Liver (tissue), 9 donors: ENCODE results near the gene UHMK1. TPM values are rescaled to one million over a fixed set of nuclear protein-coding genes. Genes with fewer than 3 reads are reported as not detected.

ENCODE experiments used
- DNase-seq: peaks from one replicate; pipeline ENCODE4 v3.0.0-alpha.2; 2017; ENCODE audit warnings: low spot score
- H3K27ac ChIP-seq, 2 donors: one replicate each; pipeline ENCODE4 v1.7.0; 2013; ENCODE audit warnings: inconsistent platforms in 2 of 2, low read length in 2 of 2, control low read depth in 1 of 2, low read depth in 1 of 2, mild to moderate bottlenecking in 1 of 2
- H3K27me3 ChIP-seq, 4 donors: one replicate each; pipeline versions ENCODE4 v1.6.1 to v1.7.0; 2013; ENCODE audit warnings: low read length in 3 of 4, inconsistent platforms in 1 of 4, mild to moderate bottlenecking in 1 of 4, moderate library complexity in 1 of 4; ENCODE audit not compliant: control insufficient read depth in 4 of 4, insufficient read depth in 4 of 4
- H3K36me3 ChIP-seq, 4 donors: one replicate each; pipeline versions ENCODE4 v1.6.1 to v1.7.0; 2013; ENCODE audit warnings: low read length in 3 of 4, mild to moderate bottlenecking in 3 of 4, low read depth in 1 of 4, moderate library complexity in 1 of 4; ENCODE audit not compliant: control insufficient read depth in 4 of 4, insufficient read depth in 3 of 4
- H3K4me1 ChIP-seq, 4 donors: one replicate each; pipeline versions ENCODE4 v1.6.1 to v1.7.0; 2013; ENCODE audit warnings: low read length in 3 of 4, mild to moderate bottlenecking in 3 of 4, moderate library complexity in 1 of 4; ENCODE audit not compliant: control insufficient read depth in 4 of 4, insufficient read depth in 4 of 4
- H3K4me3 ChIP-seq, 3 donors: one replicate each; pipeline versions ENCODE4 v1.6.1 to v1.7.0; 2013; ENCODE audit warnings: low read length in 3 of 3, control low read depth in 1 of 3, low read depth in 1 of 3, mild to moderate bottlenecking in 1 of 3
- H3K9ac ChIP-seq, 2 donors: one replicate each; pipeline ENCODE4 v1.7.0; 2013; ENCODE audit warnings: low read length in 2 of 2, mild to moderate bottlenecking in 2 of 2, moderate library complexity in 2 of 2, control low read depth in 1 of 2, low read depth in 1 of 2
- H3K9me3 ChIP-seq, 4 donors: one replicate each; pipeline versions ENCODE4 v1.6.1 to v1.7.0; 2013; ENCODE audit warnings: low read length in 3 of 4; ENCODE audit not compliant: control insufficient read depth in 4 of 4
- FOXA1 ChIP-seq: IDR thresholded peaks from 2 replicates; pipeline ENCODE4 v1.6.1; 2016; ENCODE audit warnings: antibody characterized with exemption
- FOXA2 ChIP-seq: IDR thresholded peaks from 2 replicates; pipeline ENCODE4 v1.6.1; 2016; ENCODE audit warnings: antibody characterized with exemption
- GABPA ChIP-seq, 2 donors: IDR thresholded peaks in 1 of 2; conservative IDR thresholded peaks in 1 of 2; 2 replicates each; pipeline ENCODE4 v1.6.1; 2016; ENCODE audit warnings: antibody characterized with exemption in 2 of 2, mild to moderate bottlenecking in 1 of 2, moderate library complexity in 1 of 2
- HNF4A ChIP-seq, 2 donors: conservative IDR thresholded peaks; 2 replicates each; pipeline ENCODE4 v1.6.1; 2016; ENCODE audit warnings: antibody characterized with exemption in 2 of 2, mild to moderate bottlenecking in 2 of 2
- HNF4G ChIP-seq: IDR thresholded peaks from 2 replicates; pipeline ENCODE4 v1.6.1; 2016; ENCODE audit warnings: antibody characterized with exemption
- JUND ChIP-seq, 2 donors: IDR thresholded peaks; 2 replicates each; pipeline ENCODE4 v1.6.1; 2016; ENCODE audit warnings: antibody characterized with exemption in 2 of 2
- NR2F2 ChIP-seq: IDR thresholded peaks from 2 replicates; pipeline ENCODE4 v1.6.1; 2016; ENCODE audit warnings: antibody characterized with exemption
- RAD21 ChIP-seq, 2 donors: IDR thresholded peaks; 2 replicates each; pipeline ENCODE4 v1.6.1; 2016; ENCODE audit warnings: antibody characterized with exemption in 2 of 2, mild to moderate bottlenecking in 2 of 2
- RXRA ChIP-seq, 2 donors: IDR thresholded peaks; 2 replicates each; pipeline ENCODE4 v1.6.1; 2017 to 2018; ENCODE audit warnings: antibody characterized with exemption in 2 of 2, mild to moderate bottlenecking in 1 of 2
- SP1 ChIP-seq: IDR thresholded peaks from 2 replicates; pipeline ENCODE4 v1.6.1; 2018; ENCODE audit warnings: antibody characterized with exemption, mild to moderate bottlenecking
- TAF1 ChIP-seq: conservative IDR thresholded peaks from 2 replicates; pipeline ENCODE4 v1.6.1; 2016; ENCODE audit warnings: antibody characterized with exemption, mild to moderate bottlenecking
- YY1 ChIP-seq: IDR thresholded peaks from 2 replicates; pipeline ENCODE4 v1.6.1; 2016; ENCODE audit warnings: antibody characterized with exemption, mild to moderate bottlenecking
- WGBS: extraction: QIAGEN DNeasy Blood & Tissue Kit; methylation state at CpG from one replicate; pipeline ENCODE4 v1.1.7; 2013; 5-methylcytosine and 5-hydroxymethylcytosine counted together
- polyA plus RNA-seq, 2 donors: library from polyadenylated mRNA; stranded (reverse) in 1 of 2; unstranded in 1 of 2; fragments of 200-250 nt in 1 of 2; fragments of >200 nt in 1 of 2; fragmentation: Nextera tagmentation in 1 of 2; extraction: Ambion mirVana in 1 of 2; gene quantifications; one replicate each; pipeline versions ENCODE4 v1.2.1 to v1.2.3, GENCODE V29; 2013 to 2015
- total RNA-seq, 2 donors: library from RNA; depleted of rRNA; stranded (reverse); fragments of >200 nt; gene quantifications; one replicate each; pipeline ENCODE4 v1.2.3, GENCODE V29; 2014
- TF ChIP-seq, protein P1 (sequence below): IDR thresholded peaks from 2 replicates; pipeline ENCODE4 v1.6.1; 2016; ENCODE audit warnings: antibody characterized with exemption, mild to moderate bottlenecking
- TF ChIP-seq, protein P2 (sequence below): IDR thresholded peaks from 2 replicates; pipeline ENCODE4 v1.6.1; 2016; ENCODE audit warnings: antibody characterized with exemption
- TF ChIP-seq, protein P3 (sequence below): IDR thresholded peaks from 2 replicates; pipeline ENCODE4 v1.6.1; 2016; ENCODE audit warnings: antibody characterized with exemption
- TF ChIP-seq, protein P4 (sequence below): IDR thresholded peaks from 2 replicates; pipeline ENCODE4 v1.6.1; 2016; ENCODE audit warnings: antibody characterized with exemption
- TF ChIP-seq, protein P5 (sequence below): fragments of 150-350 bp; IDR thresholded peaks from 2 replicates; pipeline ENCODE4 v1.5.1; 2017; ENCODE audit warnings: improper control_type of control experiment, low read depth, low read length; ENCODE audit not compliant: missing input control
- donor health status: healthy.
- donor health status: healthy.
- donor health status: healthy.
- donor health status: healthy.
- donor health status: healthy.

Gene UHMK1
- total and polyA plus RNA-seq, 4 donors, result 15.8 to 64.3 (median 36.9) TPM

DNA sequence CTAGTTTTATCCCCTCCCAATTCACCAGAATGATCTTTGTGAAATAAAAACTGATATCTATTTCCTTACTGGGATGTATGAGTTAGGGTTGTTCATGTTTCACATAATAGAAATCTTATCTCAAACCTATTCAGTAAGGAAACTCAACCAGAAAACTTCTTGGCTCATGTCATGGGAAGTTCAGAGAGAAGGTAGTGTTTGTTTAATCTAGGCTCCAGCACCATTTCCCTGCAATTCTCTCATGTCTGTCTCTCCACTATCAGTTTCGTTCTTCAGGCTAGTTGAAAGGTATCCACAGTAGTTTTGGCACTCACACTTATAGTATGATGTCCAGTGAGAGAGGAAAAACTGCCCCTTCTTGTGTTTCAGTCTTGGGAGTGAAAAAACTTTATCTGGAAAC, 34.6 kb upstream of the UHMK1 start:
- Histone ChIP-seq H3K9me3 (no peaks in the 10 kb centered on the region), H3K4me1 (no peaks in the 10 kb centered on the region), H3K36me3 (no peaks in the 10 kb centered on the region), H3K4me3 (no peak overlapping the region), H3K9ac (no peak overlapping the region), H3K27me3 (no peaks in the 10 kb centered on the region), H3K27ac (no peak overlapping the region)
- TF ChIP-seq RAD21 (IDR thresholded peaks at IDR 0.05) (no peak), HNF4A (conservative IDR thresholded peaks at IDR 0.05) (no peak), YY1 (no peak), FOXA1 (no peak), FOXA2 (no peak), TAF1 (no peak), NR2F2 (no peak), GABPA (IDR thresholded peaks at IDR 0.05 in 1 of 2, conservative IDR thresholded peaks at IDR 0.05 in 1 of 2) (no peak)
- TF ChIP-seq, protein P1, sequence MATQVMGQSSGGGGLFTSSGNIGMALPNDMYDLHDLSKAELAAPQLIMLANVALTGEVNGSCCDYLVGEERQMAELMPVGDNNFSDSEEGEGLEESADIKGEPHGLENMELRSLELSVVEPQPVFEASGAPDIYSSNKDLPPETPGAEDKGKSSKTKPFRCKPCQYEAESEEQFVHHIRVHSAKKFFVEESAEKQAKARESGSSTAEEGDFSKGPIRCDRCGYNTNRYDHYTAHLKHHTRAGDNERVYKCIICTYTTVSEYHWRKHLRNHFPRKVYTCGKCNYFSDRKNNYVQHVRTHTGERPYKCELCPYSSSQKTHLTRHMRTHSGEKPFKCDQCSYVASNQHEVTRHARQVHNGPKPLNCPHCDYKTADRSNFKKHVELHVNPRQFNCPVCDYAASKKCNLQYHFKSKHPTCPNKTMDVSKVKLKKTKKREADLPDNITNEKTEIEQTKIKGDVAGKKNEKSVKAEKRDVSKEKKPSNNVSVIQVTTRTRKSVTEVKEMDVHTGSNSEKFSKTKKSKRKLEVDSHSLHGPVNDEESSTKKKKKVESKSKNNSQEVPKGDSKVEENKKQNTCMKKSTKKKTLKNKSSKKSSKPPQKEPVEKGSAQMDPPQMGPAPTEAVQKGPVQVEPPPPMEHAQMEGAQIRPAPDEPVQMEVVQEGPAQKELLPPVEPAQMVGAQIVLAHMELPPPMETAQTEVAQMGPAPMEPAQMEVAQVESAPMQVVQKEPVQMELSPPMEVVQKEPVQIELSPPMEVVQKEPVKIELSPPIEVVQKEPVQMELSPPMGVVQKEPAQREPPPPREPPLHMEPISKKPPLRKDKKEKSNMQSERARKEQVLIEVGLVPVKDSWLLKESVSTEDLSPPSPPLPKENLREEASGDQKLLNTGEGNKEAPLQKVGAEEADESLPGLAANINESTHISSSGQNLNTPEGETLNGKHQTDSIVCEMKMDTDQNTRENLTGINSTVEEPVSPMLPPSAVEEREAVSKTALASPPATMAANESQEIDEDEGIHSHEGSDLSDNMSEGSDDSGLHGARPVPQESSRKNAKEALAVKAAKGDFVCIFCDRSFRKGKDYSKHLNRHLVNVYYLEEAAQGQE, result no peak
- TF ChIP-seq, protein P2, sequence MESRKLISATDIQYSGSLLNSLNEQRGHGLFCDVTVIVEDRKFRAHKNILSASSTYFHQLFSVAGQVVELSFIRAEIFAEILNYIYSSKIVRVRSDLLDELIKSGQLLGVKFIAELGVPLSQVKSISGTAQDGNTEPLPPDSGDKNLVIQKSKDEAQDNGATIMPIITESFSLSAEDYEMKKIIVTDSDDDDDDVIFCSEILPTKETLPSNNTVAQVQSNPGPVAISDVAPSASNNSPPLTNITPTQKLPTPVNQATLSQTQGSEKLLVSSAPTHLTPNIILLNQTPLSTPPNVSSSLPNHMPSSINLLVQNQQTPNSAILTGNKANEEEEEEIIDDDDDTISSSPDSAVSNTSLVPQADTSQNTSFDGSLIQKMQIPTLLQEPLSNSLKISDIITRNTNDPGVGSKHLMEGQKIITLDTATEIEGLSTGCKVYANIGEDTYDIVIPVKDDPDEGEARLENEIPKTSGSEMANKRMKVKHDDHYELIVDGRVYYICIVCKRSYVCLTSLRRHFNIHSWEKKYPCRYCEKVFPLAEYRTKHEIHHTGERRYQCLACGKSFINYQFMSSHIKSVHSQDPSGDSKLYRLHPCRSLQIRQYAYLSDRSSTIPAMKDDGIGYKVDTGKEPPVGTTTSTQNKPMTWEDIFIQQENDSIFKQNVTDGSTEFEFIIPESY, result no peak
- TF ChIP-seq, protein P3, sequence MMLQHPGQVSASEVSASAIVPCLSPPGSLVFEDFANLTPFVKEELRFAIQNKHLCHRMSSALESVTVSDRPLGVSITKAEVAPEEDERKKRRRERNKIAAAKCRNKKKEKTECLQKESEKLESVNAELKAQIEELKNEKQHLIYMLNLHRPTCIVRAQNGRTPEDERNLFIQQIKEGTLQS, result no peak
- TF ChIP-seq, protein P4, sequence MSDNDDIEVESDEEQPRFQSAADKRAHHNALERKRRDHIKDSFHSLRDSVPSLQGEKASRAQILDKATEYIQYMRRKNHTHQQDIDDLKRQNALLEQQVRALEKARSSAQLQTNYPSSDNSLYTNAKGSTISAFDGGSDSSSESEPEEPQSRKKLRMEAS, result no peak
- no peak for DNase-seq
- 43% methylated on average over 1 of the region's 1 CpG for WGBS

DNA sequence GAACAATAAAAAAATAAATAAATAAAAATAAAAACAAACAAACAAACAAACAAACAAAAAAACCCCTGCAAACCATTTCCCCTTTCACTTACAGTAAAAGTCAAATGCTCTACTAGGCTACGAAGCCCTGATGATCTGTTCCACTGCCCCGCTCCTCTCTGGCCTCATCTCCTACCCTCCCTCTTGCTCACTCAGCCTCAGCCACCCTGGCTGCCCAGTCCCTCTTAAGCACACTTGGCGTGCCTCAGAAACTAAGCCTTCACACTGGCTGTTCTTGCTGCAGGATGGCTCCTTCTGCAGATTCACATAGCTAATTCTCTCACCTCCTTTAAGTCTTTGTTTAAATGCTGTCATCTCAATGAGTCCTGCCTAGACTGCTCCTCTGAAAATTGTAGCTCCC, 30.8 kb upstream of the UHMK1 start:
- H3K27ac ChIP-seq, result no peak overlapping the region
- 86% methylated on average over 3 of the region's 3 CpGs for WGBS
- no peak overlapping the region for H3K4me3 ChIP-seq
- peaks cover 0 to 4% (median 0%) of the 10 kb centered on the region in 4 donors for H3K27me3 ChIP-seq
- H3K9ac ChIP-seq, result no peak overlapping the region
- H3K9me3 ChIP-seq, result no peaks in the 10 kb centered on the region
- no peak for DNase-seq
- no peaks in the 10 kb centered on the region for H3K4me1 ChIP-seq
- no peaks in the 10 kb centered on the region for H3K36me3 ChIP-seq
- TF ChIP-seq GABPA (IDR thresholded peaks at IDR 0.05 in 1 of 2, conservative IDR thresholded peaks at IDR 0.05 in 1 of 2), result no peak
- no peak for TF ChIP-seq FOXA1
- TF ChIP-seq, protein P1, result no peak
- no peak for TF ChIP-seq JUND (IDR thresholded peaks at IDR 0.05)
- no peak for TF ChIP-seq RXRA (IDR thresholded peaks at IDR 0.05)
- TF ChIP-seq HNF4G, result no peak
- no peak for TF ChIP-seq SP1
- TF ChIP-seq, protein P5, sequence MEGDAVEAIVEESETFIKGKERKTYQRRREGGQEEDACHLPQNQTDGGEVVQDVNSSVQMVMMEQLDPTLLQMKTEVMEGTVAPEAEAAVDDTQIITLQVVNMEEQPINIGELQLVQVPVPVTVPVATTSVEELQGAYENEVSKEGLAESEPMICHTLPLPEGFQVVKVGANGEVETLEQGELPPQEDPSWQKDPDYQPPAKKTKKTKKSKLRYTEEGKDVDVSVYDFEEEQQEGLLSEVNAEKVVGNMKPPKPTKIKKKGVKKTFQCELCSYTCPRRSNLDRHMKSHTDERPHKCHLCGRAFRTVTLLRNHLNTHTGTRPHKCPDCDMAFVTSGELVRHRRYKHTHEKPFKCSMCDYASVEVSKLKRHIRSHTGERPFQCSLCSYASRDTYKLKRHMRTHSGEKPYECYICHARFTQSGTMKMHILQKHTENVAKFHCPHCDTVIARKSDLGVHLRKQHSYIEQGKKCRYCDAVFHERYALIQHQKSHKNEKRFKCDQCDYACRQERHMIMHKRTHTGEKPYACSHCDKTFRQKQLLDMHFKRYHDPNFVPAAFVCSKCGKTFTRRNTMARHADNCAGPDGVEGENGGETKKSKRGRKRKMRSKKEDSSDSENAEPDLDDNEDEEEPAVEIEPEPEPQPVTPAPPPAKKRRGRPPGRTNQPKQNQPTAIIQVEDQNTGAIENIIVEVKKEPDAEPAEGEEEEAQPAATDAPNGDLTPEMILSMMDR, result no peak
- TF ChIP-seq, protein P4, result no peak
- TF ChIP-seq, protein P2, result no peak
- no peak for TF ChIP-seq RAD21 (IDR thresholded peaks at IDR 0.05)
- TF ChIP-seq HNF4A (conservative IDR thresholded peaks at IDR 0.05), result no peak
- no peak for TF ChIP-seq TAF1
- no peak for TF ChIP-seq YY1
- TF ChIP-seq NR2F2, result no peak
- TF ChIP-seq, protein P3, result no peak
